Calu3 (cell line): ENCODE results near the gene KEL. TPM values are rescaled to one million over a fixed set of nuclear protein-coding genes. Genes with fewer than 3 reads are reported as not detected.
"Not testable (repeated sequence)": the region's sequence is repeated elsewhere in the genome, so short reads cannot be mapped to it uniquely, and the experiment has no call there.

ENCODE experiments used
- BruUV-seq: library from RNA; stranded (reverse); fragments of 400-500 nt; replicated peaks from 2 replicates; lab custom pipeline; 2021; lab: Mats Ljungman, UMichigan
- CTCF ChIA-PET: fragments of 300-600 bp; sonication (Branson Sonifier 250); formaldehyde crosslinking; loops from one replicate; lab custom pipeline; 2022; ENCODE audit warnings: antibody characterized with exemption; lab: Charles Lee
- DNase-seq: peaks from one replicate; pipeline ENCODE4 v3.0.0; 2022
- H3K27ac Mint-ChIP-seq: one replicate; pipeline ENCODE4 v1.8.0; 2022; ENCODE audit warnings: mixed read lengths; ENCODE audit not compliant: unreplicated experiment
- H3K27me3 Mint-ChIP-seq: one replicate; pipeline ENCODE4 v1.8.0; 2022; ENCODE audit warnings: mixed read lengths; ENCODE audit not compliant: unreplicated experiment
- H3K36me3 Mint-ChIP-seq: one replicate; pipeline ENCODE4 v1.8.0; 2022; ENCODE audit warnings: mild to moderate bottlenecking, moderate library complexity, mixed read lengths; ENCODE audit not compliant: insufficient read depth, unreplicated experiment
- H3K4me1 Mint-ChIP-seq: one replicate; pipeline ENCODE4 v1.8.0; 2022; ENCODE audit warnings: mild to moderate bottlenecking, low read depth, mixed read lengths; ENCODE audit not compliant: unreplicated experiment
- H3K4me3 Mint-ChIP-seq: one replicate; pipeline ENCODE4 v1.8.0; 2022; ENCODE audit warnings: mild to moderate bottlenecking, low read depth, moderate library complexity, mixed read lengths; ENCODE audit not compliant: unreplicated experiment
- H3K9me3 Mint-ChIP-seq: one replicate; pipeline ENCODE4 v1.8.0; 2022; ENCODE audit warnings: low read depth, mixed read lengths; ENCODE audit not compliant: unreplicated experiment
- CTCF ChIP-seq: fragments of 200-600 bp; IDR thresholded peaks from one replicate; pipeline ENCODE4 v1.8.0; 2022; ENCODE audit warnings: antibody characterized with exemption; ENCODE audit not compliant: unreplicated experiment
- intact Hi-C: fragments of 100-400 bp; cut with micrococcal nuclease; formaldehyde crosslinking; loops from one replicate; pipeline ENCODE4 v1.10.0; 2022; ENCODE audit not compliant: unreplicated experiment
- total RNA-seq: library from RNA; stranded (reverse); gene quantifications from 2 replicates; pipeline ENCODE4 v1.2.3, GENCODE V29; 2022

KEL gene
- total RNA-seq, 1 experiment from 2014 or later: not detected

- Mint-ChIP-seq H3K36me3 (no peaks in the 10 kb centered on the region), H3K27ac (no peak overlapping the region), H3K4me3 (no peak overlapping the region), H3K9me3 (no peaks in the 10 kb centered on the region), H3K27me3 (peaks cover 63% of the 10 kb centered on the region), H3K4me1 (no peaks in the 10 kb centered on the region)
- BruUV-seq: no TSS peak
- no peak for TF ChIP-seq CTCF
- intact Hi-C loops: no loop called here
- CTCF ChIA-PET: interaction anchor here (0.5 kb wide), 1 partner anchor 24 kb away, joined by 5 read pairs; no protein-coding TSS in a partner anchor
- no peak for DNase-seq
Measured at GRCh38 chr7:142984297-142984696, 22.1 kb upstream of the KEL start.

- no peak overlapping the region for H3K27ac Mint-ChIP-seq
- intact Hi-C loops: no loop called here
- CTCF ChIA-PET: interaction anchor here (0.5 kb wide), 1 partner anchor 24 kb away, joined by 5 read pairs; no protein-coding TSS in a partner anchor
- no TSS peak for BruUV-seq
- H3K4me1 Mint-ChIP-seq: no peaks in the 10 kb centered on the region
- no peaks in the 10 kb centered on the region for H3K36me3 Mint-ChIP-seq
- no peak for TF ChIP-seq CTCF
- no peak for DNase-seq
- H3K27me3 Mint-ChIP-seq: peaks cover 63% of the 10 kb centered on the region
- H3K4me3 Mint-ChIP-seq: no peak overlapping the region
- no peaks in the 10 kb centered on the region for H3K9me3 Mint-ChIP-seq
Measured at GRCh38 chr7:142983825-142984224, 21.7 kb upstream of the KEL start.

GRCh38 chr7:142978402-142978801 lies 16.2 kb upstream of the KEL start:
- H3K4me3 Mint-ChIP-seq, H3K27ac Mint-ChIP-seq, DNase-seq, intact Hi-C loops, H3K4me1 Mint-ChIP-seq, BruUV-seq, H3K9me3 Mint-ChIP-seq, H3K36me3 Mint-ChIP-seq: not testable (repeated sequence)
- H3K27me3 Mint-ChIP-seq: peaks cover 36% of the 10 kb centered on the region
- CTCF ChIA-PET: interaction anchor here (1.0 kb wide), 1 partner anchor 22 kb away, joined by 4 read pairs; no protein-coding TSS in a partner anchor

- no TSS peak for BruUV-seq
- Mint-ChIP-seq H3K27me3 (peaks cover 14% of the 10 kb centered on the region), H3K4me3 (no peak overlapping the region), H3K27ac (no peak overlapping the region), H3K4me1 (no peaks in the 10 kb centered on the region), H3K9me3 (no peaks in the 10 kb centered on the region), H3K36me3 (no peaks in the 10 kb centered on the region)
- CTCF ChIA-PET: interaction anchor here (0.7 kb wide), 1 partner anchor 95 kb away, joined by 3 read pairs; no protein-coding TSS in a partner anchor
- no peak for DNase-seq
- intact Hi-C loops: no loop called here
- no peak for TF ChIP-seq CTCF
Measured at GRCh38 chr7:142974626-142975025, 12.5 kb upstream of the KEL start.

GRCh38 chr7:142969183-142969582 lies 7.0 kb upstream of the KEL start:
- H3K36me3 Mint-ChIP-seq: no peaks in the 10 kb centered on the region

More at GRCh38 chr7:142969183-142969582, 7.0 kb upstream of the KEL start:
- no peak for DNase-seq
- H3K4me1 Mint-ChIP-seq: no peaks in the 10 kb centered on the region
- CTCF ChIA-PET: no interaction called here
- H3K27ac Mint-ChIP-seq: no peak overlapping the region
- H3K4me3 Mint-ChIP-seq: no peak overlapping the region
- intact Hi-C loops: no loop called here
- no peak for TF ChIP-seq CTCF
- H3K9me3 Mint-ChIP-seq: no peaks in the 10 kb centered on the region
- H3K27me3 Mint-ChIP-seq: peaks cover 40% of the 10 kb centered on the region
- no TSS peak for BruUV-seq
